SK-N-SH (cell line): Measurements from ENCODE around the gene ABCF1. TPM values are rescaled to one million over a fixed set of nuclear protein-coding genes. Genes with fewer than 3 reads are reported as not detected.
A peak's percentile ranks its signal among the peaks of the same experiment; 100 is the strongest.

Source experiments
- CTCF ChIA-PET: fragments of 300-600, 350-600 bp; formaldehyde crosslinking; extraction: SDS; loops from one replicate; lab custom pipeline; 2021; lab: Yijun Ruan, JAX
- POLR2A ChIA-PET: fragments of 350-600 bp; sonication (Branson Sonifier 250); formaldehyde crosslinking; extraction: SDS; loops from one replicate; lab custom pipeline; 2020; ENCODE audit warnings: antibody characterized with exemption, inconsistent platforms; lab: Yijun Ruan, JAX
- DNase-seq: peaks from one replicate; pipeline ENCODE4 v3.0.0; 2012
- H2AFZ ChIP-seq: fragments of 200-600 bp; sonication (generic); 2 replicates; pipeline ENCODE4 v1.8.1; 2016; ENCODE audit warnings: antibody characterized with exemption, mild to moderate bottlenecking, low read depth
- H3F3A ChIP-seq: fragments of 200-600 bp; sonication (generic); replicated peaks from 2 replicates; pipeline ENCODE3; 2016; ENCODE audit warnings: antibody characterized with exemption, mild to moderate bottlenecking; ENCODE audit not compliant: insufficient read depth
- H3K27ac ChIP-seq, 2 experiments: fragments of 200-500 bp in 1 of 2; fragments of 200-600 bp in 1 of 2; sonication (Bioruptor generic) in 1 of 2; sonication (generic), shearing (Covaris generic) in 1 of 2; 2 replicates each; pipeline versions ENCODE4 v1.5.1 to v1.6.1; 2014 to 2016; ENCODE audit warnings: low read depth in 2 of 2, inconsistent platforms in 1 of 2, low read length in 1 of 2, mild to moderate bottlenecking in 1 of 2, mixed read lengths in 1 of 2
- H3K27me3 ChIP-seq: fragments of 200-600 bp; sonication (generic), shearing (Covaris generic); 2 replicates; pipeline ENCODE4 v1.6.1; 2016; ENCODE audit warnings: mixed run types; ENCODE audit not compliant: insufficient read depth
- H3K36me3 ChIP-seq, 2 experiments: fragments of 200-500 bp in 1 of 2; fragments of 200-600 bp in 1 of 2; sonication (Bioruptor generic) in 1 of 2; sonication (generic) in 1 of 2; replicated peaks in 1 of 2; 2 replicates each; pipeline versions ENCODE3 to v1.5.1; 2014 to 2016; ENCODE audit warnings: low read length in 1 of 2, mild to moderate bottlenecking in 1 of 2; ENCODE audit not compliant: insufficient read depth in 2 of 2, control insufficient read depth in 1 of 2
- H3K4me1 ChIP-seq, 2 experiments: fragments of 200-500 bp in 1 of 2; fragments of 200-600 bp in 1 of 2; sonication (Bioruptor generic) in 1 of 2; sonication (generic), shearing (Covaris generic) in 1 of 2; 2 replicates each; pipeline versions ENCODE4 v1.5.1 to v1.6.1; 2014 to 2016; ENCODE audit warnings: low read depth in 1 of 2, low read length in 1 of 2, mixed run types in 1 of 2; ENCODE audit not compliant: insufficient read depth in 2 of 2, control insufficient read depth in 1 of 2
- H3K4me2 ChIP-seq: fragments of 200-600 bp; sonication (generic), shearing (Covaris generic); 2 replicates; pipeline ENCODE4 v1.6.1; 2017; ENCODE audit warnings: mixed run types
- H3K4me3 ChIP-seq, 2 experiments: fragments of 200-500 bp in 1 of 2; fragments of 200-600 bp in 1 of 2; sonication (Bioruptor generic) in 1 of 2; sonication (generic), shearing (Covaris generic) in 1 of 2; 2 replicates each; pipeline versions ENCODE4 v1.5.1 to v1.8.1; 2014 to 2016; ENCODE audit warnings: low read depth in 2 of 2, inconsistent platforms in 1 of 2, low read length in 1 of 2, mild to moderate bottlenecking in 1 of 2, mixed read lengths in 1 of 2, moderate library complexity in 1 of 2
- H3K79me2 ChIP-seq: fragments of 200-600 bp; sonication (generic); 2 replicates; pipeline ENCODE4 v1.8.1; 2017; ENCODE audit warnings: mild to moderate bottlenecking; ENCODE audit not compliant: insufficient read depth
- H3K9ac ChIP-seq: fragments of 200-600 bp; sonication (generic); 2 replicates; pipeline ENCODE4 v1.6.1; 2017; ENCODE audit warnings: mixed run types
- H3K9me2 ChIP-seq: fragments of 200-600 bp; sonication (generic); 2 replicates; pipeline ENCODE4 v1.6.1; 2017; ENCODE audit warnings: mixed run types
- H3K9me3 ChIP-seq: fragments of 200-600 bp; sonication (generic); 2 replicates; pipeline ENCODE4 v1.6.1; 2017; ENCODE audit warnings: mixed run types, mild to moderate bottlenecking, moderate library complexity
- H4K20me1 ChIP-seq: fragments of 200-600 bp; sonication (generic); 2 replicates; pipeline ENCODE4 v1.6.1; 2017; ENCODE audit warnings: mild to moderate bottlenecking, mixed run types; ENCODE audit not compliant: insufficient read depth
- CTCF ChIP-seq: fragments of 200-600 bp; sonication (generic); IDR thresholded peaks from 2 replicates; pipeline ENCODE4 v1.6.1; 2017; ENCODE audit warnings: antibody characterized with exemption, mild to moderate bottlenecking, moderate library complexity
- POLR2AphosphoS5 ChIP-seq: IDR thresholded peaks from 2 replicates; pipeline ENCODE4 v1.6.1; 2012; ENCODE audit warnings: low read depth, low read length
- TEAD4 ChIP-seq: IDR thresholded peaks from 2 replicates; pipeline ENCODE4 v1.4.0; 2012; ENCODE audit warnings: mild to moderate bottlenecking, borderline replicate concordance; ENCODE audit not compliant: insufficient read depth
- USF2 ChIP-seq: fragments of 150-350 bp; IDR thresholded peaks from 2 replicates; pipeline ENCODE4 v1.6.1; 2017; ENCODE audit warnings: antibody characterized with exemption, low read length, low read depth, borderline replicate concordance
- YY1 ChIP-seq: IDR thresholded peaks from 2 replicates; pipeline ENCODE4 v1.4.0; 2012; ENCODE audit warnings: low read depth, mild to moderate bottlenecking
- WGBS: methylation state at CpG from one replicate; pipeline ENCODE4 v1.1.6; 2017; ENCODE audit warnings: low lambda C conversion rate; 5-methylcytosine and 5-hydroxymethylcytosine counted together
- polyA plus RNA-seq, 3 experiments: library from polyadenylated mRNA; depleted of rRNA; stranded (reverse); fragments of >200 nt; gene quantifications; 2 replicates each; pipeline ENCODE4 v1.2.3, GENCODE V29; 2012

Gene ABCF1
- polyA plus RNA-seq, 1 of the 3 experiments (the other 2 are of a cell fraction): 53.4 TPM

- H3K4me2 ChIP-seq: 0 out of 2 replicates have a peak overlapping the region, but pooled peaks have one; percentile 85
- H3K9ac ChIP-seq: no peak overlapping the region
- ChIA-PET CTCF (interaction anchor here (0.9 to 3.8 kb wide), 10 partner anchors 8 to 164 kb away, joined by 3 to 33 read pairs (median 6); no protein-coding TSS in a partner anchor), POLR2A (interaction anchor here (1.0 to 4.7 kb wide), 7 partner anchors 11 to 109 kb away, joined by 3 to 32 read pairs (median 7); partner anchors contain the start of genes ABCF1, MDC1 and PRR3)
- peaks cover 16% of the 10 kb centered on the region for H4K20me1 ChIP-seq
- H3K4me3 ChIP-seq: no peak overlapping the region
- peaks cover 22 to 23% of the 10 kb centered on the region in 2 experiments for H3K4me1 ChIP-seq
- H3F3A ChIP-seq: peaks cover 53% of the 10 kb centered on the region
- H3K9me2 ChIP-seq: no peaks in the 10 kb centered on the region
- peak overlapping the region in 1 of 2 experiments; percentile 96; a peak in 3 of 4 replicates for H3K27ac ChIP-seq
- H3K27me3 ChIP-seq: no peaks in the 10 kb centered on the region
- no peak overlapping the region for H2AFZ ChIP-seq
- WGBS: 76% methylated on average over 1 of the region's 1 CpG
- H3K36me3 ChIP-seq: peaks cover 46 to 59% of the 10 kb centered on the region in 2 experiments
- no peak for DNase-seq
- H3K9me3 ChIP-seq: no peaks in the 10 kb centered on the region
- no peak for TF ChIP-seq TEAD4
- peak; percentile 60 for TF ChIP-seq CTCF
- TF ChIP-seq USF2: no peak
- H3K79me2 ChIP-seq: peaks cover 69% of the 10 kb centered on the region
Observed at GRCh38 chr6:30612213-30612612, 41.0 kb downstream of the ABCF1 start.

- peak overlapping the region; percentile 67 to 96 for H3K27ac ChIP-seq
- no peaks in the 10 kb centered on the region for H3K27me3 ChIP-seq
- no peaks in the 10 kb centered on the region for H3K9me3 ChIP-seq
- peaks cover 48% of the 10 kb centered on the region for H3F3A ChIP-seq
- peaks cover 69% of the 10 kb centered on the region for H3K79me2 ChIP-seq
- no peak overlapping the region for H2AFZ ChIP-seq
- no peaks in the 10 kb centered on the region for H3K9me2 ChIP-seq
- H3K9ac ChIP-seq: no peak overlapping the region
- ChIA-PET CTCF (interaction anchor here (0.9 to 3.8 kb wide), 12 partner anchors 9 to 164 kb away, joined by 3 to 33 read pairs (median 4); partner anchors contain the start of gene DHX16), POLR2A (interaction anchor here (0.5 to 4.7 kb wide), 9 partner anchors 9 to 1096 kb away, joined by 3 to 32 read pairs (median 7); partner anchors contain the start of genes ABCF1, MDC1 and PRR3)
- H3K4me2 ChIP-seq: peak overlapping the region; percentile 85; the same call in 1 of the 2 replicates
- peaks cover 22 to 23% of the 10 kb centered on the region in 2 experiments for H3K4me1 ChIP-seq
- H3K36me3 ChIP-seq: peaks cover 41 to 54% of the 10 kb centered on the region in 2 experiments
- H3K4me3 ChIP-seq: no peak overlapping the region
- no peak for TF ChIP-seq YY1
- peak; percentile 73 for TF ChIP-seq POLR2AphosphoS5
- 73% methylated on average over 6 of the region's 6 CpGs for WGBS
- H4K20me1 ChIP-seq: peaks cover 16% of the 10 kb centered on the region
- DNase-seq: no peak
Observed at GRCh38 chr6:30612687-30613248, 41.5 kb downstream of the ABCF1 start.
